Activated gamma-delta T cell treated with anti-CD3 and anti-CD28 coated beads, Interleukin-2, amount 50 U/mL, for 16 hours (primary cell): ENCODE measurements around the gene MXI1.
"Not testable (repeated sequence)": the region's sequence is repeated elsewhere in the genome, so short reads cannot be mapped to it uniquely, and the experiment has no call there.

ENCODE experiments used
- DNase-seq: peaks from one replicate; pipeline ENCODE4 v3.0.0-alpha.2; 2020; ENCODE audit warnings: low read depth

The MXI1 gene

GRCh38 chr10:110181911-110182310 lies 25.5 kb upstream of the MXI1 start:
- no peak for DNase-seq

GRCh38 chr10:110184398-110184797 lies 23.0 kb upstream of the MXI1 start:
- DNase-seq = no peak

- DNase-seq = not testable (repeated sequence)
These were observed 21.7 kb upstream of the MXI1 start for GRCh38 chr10:110185646-110186182.

- no peak for DNase-seq
These were observed 17.2 kb upstream of the MXI1 start for GRCh38 chr10:110190170-110190569.

GRCh38 chr10:110192552-110192951 lies 14.9 kb upstream of the MXI1 start:
- DNase-seq = no peak

GRCh38 chr10:110200503-110200902 lies 6.9 kb upstream of the MXI1 start:
- no peak for DNase-seq

GRCh38 chr10:110201046-110201445 lies 6.4 kb upstream of the MXI1 start:
- not testable (repeated sequence) for DNase-seq

GRCh38 chr10:110203500-110204455 lies 3.6 kb upstream of the MXI1 start:
- no peak for DNase-seq

- DNase-seq = no peak
These were observed 2.2 kb upstream of the MXI1 start for GRCh38 chr10:110205051-110205675.

GRCh38 chr10:110207805-110208613 lies 604 bp downstream of the MXI1 start:
- DNase-seq = no peak

GRCh38 chr10:110208614-110209453 lies 1.4 kb downstream of the MXI1 start:
- DNase-seq = no peak

GRCh38 chr10:110209454-110209925 lies 2.1 kb downstream of the MXI1 start:
- peak; percentile 46 for DNase-seq

GRCh38 chr10:110209926-110210673 lies 2.7 kb downstream of the MXI1 start:
- no peak for DNase-seq

GRCh38 chr10:110210674-110211464 lies 3.5 kb downstream of the MXI1 start:
- peak; percentile 83 for DNase-seq

- no peak for DNase-seq
These were observed 4.0 kb downstream of the MXI1 start for GRCh38 chr10:110211465-110211843.

GRCh38 chr10:110212119-110213006 lies 5.0 kb downstream of the MXI1 start:
- DNase-seq = no peak

GRCh38 chr10:110214371-110214826 lies 7.0 kb downstream of the MXI1 start:
- no peak for DNase-seq
